PC-9 (cell line): ENCODE measurements around the gene FCN3. TPM values are rescaled to one million over a fixed set of nuclear protein-coding genes. Genes with fewer than 3 reads are reported as not detected.

ENCODE experiments used
- BruUV-seq: library from RNA; stranded (reverse); fragments of 400-500 nt; replicated peaks from 2 replicates; lab custom pipeline; 2021; lab: Mats Ljungman, UMichigan
- CTCF ChIA-PET: fragments of 300-600 bp; sonication (Branson Sonifier 250); formaldehyde crosslinking; loops from one replicate; lab custom pipeline; 2022; ENCODE audit warnings: antibody characterized with exemption; lab: Charles Lee
- POLR2A ChIA-PET: fragments of 300-600 bp; sonication (Branson Sonifier 250); formaldehyde crosslinking; loops from one replicate; lab custom pipeline; 2022; ENCODE audit warnings: antibody characterized with exemption; ENCODE audit not compliant: unreplicated experiment; lab: Charles Lee
- DNase-seq, 2 experiments: peaks; one replicate each; pipeline versions ENCODE4 v3.0.0 to v3.0.0-alpha.2; 2015 to 2022; ENCODE audit warnings: mixed read lengths in 1 of 2
- H2AFZ ChIP-seq: fragments of 200-600 bp; sonication (generic); 2 replicates; pipeline ENCODE4 v1.8.1; 2017; ENCODE audit warnings: antibody characterized with exemption
- H3F3A ChIP-seq: fragments of 200-600 bp; sonication (generic); 2 replicates; pipeline ENCODE4 v1.8.1; 2017; ENCODE audit warnings: antibody characterized with exemption, mild to moderate bottlenecking, low read depth; ENCODE audit not compliant: insufficient read depth
- H3K27ac ChIP-seq: fragments of 200-600 bp; sonication (generic); 2 replicates; pipeline ENCODE4 v1.6.1; 2016; ENCODE audit warnings: mixed run types
- H3K27me3 ChIP-seq: fragments of 200-600 bp; sonication (generic); 2 replicates; pipeline ENCODE4 v1.6.1; 2016; ENCODE audit warnings: low read depth, mixed run types; ENCODE audit not compliant: insufficient read depth
- H3K36me3 ChIP-seq: fragments of 200-600 bp; sonication (generic); 2 replicates; pipeline ENCODE4 v1.6.1; 2016; ENCODE audit warnings: low read depth, mixed run types
- H3K4me1 ChIP-seq: fragments of 200-600 bp; sonication (generic); replicated peaks from 2 replicates; pipeline ENCODE4 v1.6.1; 2016; ENCODE audit warnings: mixed run types; ENCODE audit not compliant: insufficient read depth
- H3K4me2 ChIP-seq: fragments of 200-600 bp; sonication (generic); 2 replicates; pipeline ENCODE4 v1.6.1; 2017; ENCODE audit warnings: mixed run types
- H3K4me3 ChIP-seq: fragments of 200-600 bp; sonication (generic); 2 replicates; pipeline ENCODE4 v1.6.1; 2016; ENCODE audit warnings: mixed run types
- H3K79me2 ChIP-seq: fragments of 200-600 bp; sonication (generic); 2 replicates; pipeline ENCODE4 v1.6.1; 2017; ENCODE audit warnings: low read depth, mixed run types
- H3K9me2 ChIP-seq: fragments of 200-600 bp; sonication (generic); 2 replicates; pipeline ENCODE4 v1.8.1; 2017; ENCODE audit warnings: mild to moderate bottlenecking; ENCODE audit not compliant: insufficient read depth
- H3K9me3 ChIP-seq: fragments of 200-600 bp; sonication (generic); 2 replicates; pipeline ENCODE4 v1.8.1; 2016; ENCODE audit warnings: low read depth; ENCODE audit not compliant: insufficient read depth
- H4K20me1 ChIP-seq: fragments of 200-600 bp; sonication (generic); 2 replicates; pipeline ENCODE4 v1.8.1; 2017; ENCODE audit not compliant: insufficient read depth
- CTCF ChIP-seq: fragments of 200-600 bp; sonication (generic); conservative IDR thresholded peaks from 2 replicates; pipeline ENCODE4 v1.6.1; 2017; ENCODE audit warnings: mixed run types, antibody characterized with exemption, mild to moderate bottlenecking, moderate library complexity
- EZH2 ChIP-seq: fragments of 200-600 bp; sonication (generic); IDR thresholded peaks from 2 replicates; pipeline ENCODE4 v1.8.0; 2017; ENCODE audit warnings: antibody characterized with exemption, low read depth
- intact Hi-C: fragments of 100-400 bp; cut with micrococcal nuclease; formaldehyde crosslinking; loops from one replicate; pipeline ENCODE4 v1.10.0; 2022; ENCODE audit not compliant: unreplicated experiment
- total RNA-seq: library from RNA; stranded (reverse); gene quantifications from 2 replicates; pipeline ENCODE4 v1.2.3, GENCODE V29; 2021

The FCN3 gene
- total RNA-seq, 1 experiment from 2014 or later, result not detected

- no peak for DNase-seq
- POLR2A ChIA-PET, result no interaction called here
Observed at GRCh38 chr1:27380766-27381733, 6.4 kb upstream of the FCN3 start.

GRCh38 chr1:27380224-27380623 lies 5.6 kb upstream of the FCN3 start:
- no TSS peak for BruUV-seq
- H3F3A ChIP-seq, result no peaks in the 10 kb centered on the region
- ChIA-PET CTCF (no interaction called here), POLR2A (no interaction called here)
- H3K9me2 ChIP-seq, result no peaks in the 10 kb centered on the region
- no peaks in the 10 kb centered on the region for H3K9me3 ChIP-seq
- H3K27ac ChIP-seq, result no peak overlapping the region
- TF ChIP-seq CTCF, result no peak
- TF ChIP-seq EZH2, result no peak
- no peak overlapping the region for H3K4me2 ChIP-seq
- no peaks in the 10 kb centered on the region for H3K27me3 ChIP-seq
- H3K36me3 ChIP-seq, result no peaks in the 10 kb centered on the region
- H3K4me3 ChIP-seq, result no peak overlapping the region
- H3K79me2 ChIP-seq, result no peaks in the 10 kb centered on the region
- H4K20me1 ChIP-seq, result no peaks in the 10 kb centered on the region
- no peak for DNase-seq
- H2AFZ ChIP-seq, result no peak overlapping the region
- intact Hi-C loops, result no loop called here
- H3K4me1 ChIP-seq, result no peaks in the 10 kb centered on the region

More at GRCh38 chr1:27380766-27381733, 6.4 kb upstream of the FCN3 start:
- TF ChIP-seq EZH2 (no peak), CTCF (no peak)
- Histone ChIP-seq H3K4me1 (no peaks in the 10 kb centered on the region), H3K27me3 (no peaks in the 10 kb centered on the region), H3K27ac (no peak overlapping the region), H3K9me3 (no peaks in the 10 kb centered on the region), H3K4me2 (no peak overlapping the region), H3F3A (no peaks in the 10 kb centered on the region), H2AFZ (no peak overlapping the region), H3K79me2 (no peaks in the 10 kb centered on the region), H3K36me3 (no peaks in the 10 kb centered on the region), H3K4me3 (no peak overlapping the region), H4K20me1 (no peaks in the 10 kb centered on the region), H3K9me2 (no peaks in the 10 kb centered on the region)
- BruUV-seq, result no TSS peak
- intact Hi-C loops, result no loop called here
- CTCF ChIA-PET, result interaction anchor here (1.4 kb wide), 1 partner anchor 12 kb away, joined by 4 read pairs; no protein-coding TSS in a partner anchor

- intact Hi-C loops, result no loop called here
- no peak overlapping the region for H3K27ac ChIP-seq
- H3K9me2 ChIP-seq, result no peaks in the 10 kb centered on the region
- H3K4me2 ChIP-seq, result no peak overlapping the region
- no peaks in the 10 kb centered on the region for H3K9me3 ChIP-seq
- TF ChIP-seq EZH2 (no peak), CTCF (no peak)
- no peak overlapping the region for H2AFZ ChIP-seq
- BruUV-seq, result no TSS peak
- no peak overlapping the region for H3K4me3 ChIP-seq
- POLR2A ChIA-PET, result no interaction called here
- CTCF ChIA-PET, result interaction anchor here (0.6 kb wide), 1 partner anchor 290 kb away, joined by 3 read pairs; no protein-coding TSS in a partner anchor
- H3F3A ChIP-seq, result no peaks in the 10 kb centered on the region
- H3K36me3 ChIP-seq, result no peaks in the 10 kb centered on the region
- no peaks in the 10 kb centered on the region for H3K79me2 ChIP-seq
- DNase-seq, result no peak
- H4K20me1 ChIP-seq, result no peaks in the 10 kb centered on the region
- H3K27me3 ChIP-seq, result no peaks in the 10 kb centered on the region
- H3K4me1 ChIP-seq, result no peaks in the 10 kb centered on the region
Observed at GRCh38 chr1:27379564-27380122, 5.0 kb upstream of the FCN3 start.
